ENCODE results near the gene COL6A2.

The COL6A2 gene

DNA sequence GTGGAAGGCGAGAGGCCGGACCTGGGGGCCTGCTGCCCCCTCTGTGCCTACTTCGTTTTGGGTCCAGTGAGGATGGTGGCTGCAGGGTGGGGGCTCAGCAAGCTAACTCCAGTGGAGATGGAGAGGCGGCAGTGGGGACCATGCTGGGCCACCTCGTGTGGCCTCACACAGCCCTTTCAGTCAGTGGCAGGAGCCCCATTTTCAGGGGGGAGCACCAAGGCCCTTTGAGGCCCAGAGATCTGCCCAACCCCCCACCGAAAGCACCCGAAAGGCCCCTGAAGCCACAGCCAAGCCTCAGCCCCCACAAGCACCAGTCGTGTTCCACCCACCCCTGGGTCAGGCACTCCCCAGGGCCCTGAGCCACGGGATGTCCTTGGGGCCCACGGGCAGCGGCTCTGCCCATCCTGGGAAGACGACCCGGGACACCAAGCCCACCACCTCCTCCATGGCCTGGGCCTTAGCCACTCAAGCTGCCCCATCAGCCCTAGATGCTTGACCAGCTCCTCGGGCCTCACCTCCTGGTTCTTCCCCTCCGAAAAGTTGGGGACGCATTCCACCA, 57.1 kb downstream of the COL6A2 start:
- no peak for DNase-seq (ENCODE audit: extremely low read depth, insufficient read length)
- H3K4me3 ChIP-seq (replicated peaks; ENCODE audit: low read depth, low read length), result no peak overlapping the region
- TF ChIP-seq, protein P1, sequence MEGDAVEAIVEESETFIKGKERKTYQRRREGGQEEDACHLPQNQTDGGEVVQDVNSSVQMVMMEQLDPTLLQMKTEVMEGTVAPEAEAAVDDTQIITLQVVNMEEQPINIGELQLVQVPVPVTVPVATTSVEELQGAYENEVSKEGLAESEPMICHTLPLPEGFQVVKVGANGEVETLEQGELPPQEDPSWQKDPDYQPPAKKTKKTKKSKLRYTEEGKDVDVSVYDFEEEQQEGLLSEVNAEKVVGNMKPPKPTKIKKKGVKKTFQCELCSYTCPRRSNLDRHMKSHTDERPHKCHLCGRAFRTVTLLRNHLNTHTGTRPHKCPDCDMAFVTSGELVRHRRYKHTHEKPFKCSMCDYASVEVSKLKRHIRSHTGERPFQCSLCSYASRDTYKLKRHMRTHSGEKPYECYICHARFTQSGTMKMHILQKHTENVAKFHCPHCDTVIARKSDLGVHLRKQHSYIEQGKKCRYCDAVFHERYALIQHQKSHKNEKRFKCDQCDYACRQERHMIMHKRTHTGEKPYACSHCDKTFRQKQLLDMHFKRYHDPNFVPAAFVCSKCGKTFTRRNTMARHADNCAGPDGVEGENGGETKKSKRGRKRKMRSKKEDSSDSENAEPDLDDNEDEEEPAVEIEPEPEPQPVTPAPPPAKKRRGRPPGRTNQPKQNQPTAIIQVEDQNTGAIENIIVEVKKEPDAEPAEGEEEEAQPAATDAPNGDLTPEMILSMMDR (IDR thresholded peaks at IDR 0.05; ENCODE audit: insufficient read depth, low read length, poor library complexity, severe bottlenecking), result no peak

DNA sequence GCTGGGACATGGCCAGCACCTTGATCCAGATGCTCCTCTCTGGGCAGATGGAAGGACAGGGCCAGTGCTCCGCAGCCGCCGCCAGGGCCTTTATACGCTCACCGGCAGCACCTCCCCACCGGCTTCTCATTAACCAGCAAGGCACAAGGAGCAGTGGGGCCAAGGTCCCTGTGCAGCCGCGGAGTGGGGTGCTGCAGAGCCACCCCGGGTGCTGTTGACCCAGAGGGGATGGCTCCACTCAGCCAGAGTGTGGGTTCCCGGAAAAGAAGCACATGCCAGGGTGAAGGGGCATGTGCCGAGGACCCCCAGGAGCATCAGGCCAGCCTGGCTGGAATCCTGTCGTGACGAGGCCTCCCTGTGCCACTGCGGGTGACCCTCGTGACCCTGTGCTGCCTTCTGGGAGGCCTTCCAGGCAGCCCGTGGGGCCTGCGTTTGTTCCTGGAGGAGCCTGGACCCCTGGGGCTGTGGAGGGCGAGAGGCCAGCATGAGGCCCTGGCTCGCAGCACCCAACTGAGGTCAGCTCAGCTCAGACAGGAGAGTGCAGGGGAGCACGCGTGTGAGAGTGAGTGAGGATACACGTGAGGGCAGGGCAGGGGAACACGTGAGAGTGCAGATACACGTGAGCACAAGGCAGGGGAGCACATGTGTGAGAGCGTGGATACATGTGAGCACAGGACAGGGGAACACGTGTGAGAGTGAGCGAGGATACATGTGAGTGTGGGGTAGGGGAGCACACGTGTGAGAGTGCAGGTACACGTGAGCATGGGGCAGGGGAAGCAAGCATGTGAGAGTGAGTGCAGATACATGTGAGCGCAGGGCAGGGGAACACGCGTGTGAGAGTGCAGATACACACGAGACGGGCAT, 57.8 kb downstream of the COL6A2 start, which contains the start of gene FTCD:
Gene FTCD, minus strand, starts transcription at position 66 of the 864 bp plus-strand sequence. Its CDS starts 56 bp downstream, at position 10.
- Histone ChIP-seq H3K36me3 (ENCODE audit: control insufficient read depth, insufficient read depth, low read length) (no peaks in the 10 kb centered on the region), H3K27me3 (replicated peaks; ENCODE audit: control insufficient read depth, insufficient read depth, low read length) (no peaks in the 10 kb centered on the region), H3K4me3 (replicated peaks; ENCODE audit: low read depth, low read length) (no peak within 1 kb of the TSS)
- TF ChIP-seq, protein P1 (IDR thresholded peaks at IDR 0.05; ENCODE audit: insufficient read depth, low read length, poor library complexity, severe bottlenecking), result no peak
- no peak for DNase-seq (ENCODE audit: extremely low read depth, insufficient read length)

More for the DNA sequence above, 57.1 kb downstream of the COL6A2 start:
- H3K27me3 ChIP-seq (replicated peaks; ENCODE audit: control insufficient read depth, insufficient read depth, low read length), result no peaks in the 10 kb centered on the region
- H3K36me3 ChIP-seq (ENCODE audit: control insufficient read depth, insufficient read depth, low read length), result no peaks in the 10 kb centered on the region

DNA sequence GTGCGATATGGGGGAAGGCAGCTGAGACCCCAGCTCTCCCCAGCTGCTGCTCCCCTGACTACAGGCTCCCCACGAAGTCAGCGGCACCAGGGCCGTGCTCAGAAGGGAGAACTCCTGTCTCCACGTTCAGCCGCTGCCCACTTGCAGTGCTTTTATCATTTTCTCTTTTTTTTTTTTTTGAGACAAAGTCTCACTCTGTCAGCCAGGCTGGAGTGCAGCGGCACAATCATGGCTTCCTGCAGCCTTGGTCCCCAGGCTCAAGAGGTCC, 58.4 kb downstream of the COL6A2 start:
- no peak overlapping the region for H3K4me3 ChIP-seq (replicated peaks; ENCODE audit: low read depth, low read length)
- no peak for DNase-seq (ENCODE audit: extremely low read depth, insufficient read length)

DNA sequence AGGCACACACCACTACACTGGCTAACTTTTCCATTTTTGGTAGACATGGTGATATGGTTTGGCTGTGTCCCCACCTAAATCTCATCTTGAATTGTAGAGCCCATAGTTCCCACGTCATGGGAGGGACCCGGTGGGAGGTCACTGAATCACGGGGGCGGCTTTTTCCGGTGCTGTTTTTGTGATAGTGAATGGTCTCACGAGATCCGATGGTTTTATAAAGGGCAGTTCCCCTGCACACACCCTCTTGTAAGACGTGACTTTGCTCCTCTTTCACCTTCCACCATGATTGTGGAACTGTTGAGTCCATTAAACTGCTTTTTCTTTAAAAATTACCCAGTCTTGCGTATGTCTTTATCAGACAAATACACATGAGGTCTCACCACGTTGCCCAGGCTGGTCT, 58.8 kb downstream of the COL6A2 start:
- no peak for DNase-seq (ENCODE audit: extremely low read depth, insufficient read length)
- no peaks in the 10 kb centered on the region for H3K27me3 ChIP-seq (replicated peaks; ENCODE audit: control insufficient read depth, insufficient read depth, low read length)
- H3K36me3 ChIP-seq (ENCODE audit: control insufficient read depth, insufficient read depth, low read length), result no peaks in the 10 kb centered on the region
- TF ChIP-seq, protein P1 (IDR thresholded peaks at IDR 0.05; ENCODE audit: insufficient read depth, low read length, poor library complexity, severe bottlenecking), result no peak
- H3K4me3 ChIP-seq (replicated peaks; ENCODE audit: low read depth, low read length), result no peak overlapping the region

More for the DNA sequence above, 58.4 kb downstream of the COL6A2 start:
- H3K27me3 ChIP-seq (replicated peaks; ENCODE audit: control insufficient read depth, insufficient read depth, low read length), result no peaks in the 10 kb centered on the region
- TF ChIP-seq, protein P1 (IDR thresholded peaks at IDR 0.05; ENCODE audit: insufficient read depth, low read length, poor library complexity, severe bottlenecking), result no peak
- H3K36me3 ChIP-seq (ENCODE audit: control insufficient read depth, insufficient read depth, low read length), result no peaks in the 10 kb centered on the region

DNA sequence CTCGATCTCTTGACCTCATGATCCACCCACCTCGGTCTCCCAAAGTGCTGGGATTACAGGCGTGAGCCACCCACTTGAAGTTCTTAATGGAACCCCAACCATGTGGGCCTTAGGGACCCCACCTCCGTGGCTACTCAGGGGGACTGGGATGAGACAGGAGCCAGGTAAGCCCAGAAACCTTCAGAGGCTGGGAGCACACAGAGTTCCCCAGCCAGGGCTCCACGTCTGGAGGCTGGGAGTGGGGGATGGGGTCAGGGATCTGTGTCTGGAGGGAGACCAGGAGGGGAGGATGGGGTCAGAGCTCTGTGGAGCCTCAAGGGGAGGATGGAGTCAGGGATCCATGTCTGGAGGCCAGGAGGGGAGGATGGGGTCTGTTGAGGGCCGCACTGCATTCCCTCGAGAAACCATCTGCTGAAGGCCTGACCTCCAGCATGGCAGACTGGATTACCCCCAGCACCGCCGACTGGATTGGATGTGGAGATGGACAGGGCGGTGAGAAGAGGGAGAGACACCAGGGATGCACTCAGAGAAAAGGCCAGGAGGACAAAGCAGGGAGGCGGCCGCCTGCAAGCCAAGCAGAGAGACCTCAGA, 59.6 kb downstream of the COL6A2 start:
- Histone ChIP-seq H3K4me3 (replicated peaks; ENCODE audit: low read depth, low read length) (no peak overlapping the region), H3K36me3 (ENCODE audit: control insufficient read depth, insufficient read depth, low read length) (no peaks in the 10 kb centered on the region), H3K27me3 (replicated peaks; ENCODE audit: control insufficient read depth, insufficient read depth, low read length) (no peaks in the 10 kb centered on the region)
- TF ChIP-seq, protein P1 (IDR thresholded peaks at IDR 0.05; ENCODE audit: insufficient read depth, low read length, poor library complexity, severe bottlenecking), result no peak
- no peak for DNase-seq (ENCODE audit: extremely low read depth, insufficient read length)
